Transverse colon (tissue), 4 donors: Measurements from ENCODE around the gene CYP4A22.

Experiments used
- EP300 ChIP-seq: sonication (generic); formaldehyde crosslinking; IDR thresholded peaks from one replicate; pipeline ENCODE4 v1.6.1; 2017; ENCODE audit warnings: antibody characterized with exemption, low read depth
- POLR2A ChIP-seq: fragments of 450-650 bp; IDR thresholded peaks from one replicate; pipeline ENCODE4 v1.6.1; 2016; ENCODE audit warnings: antibody characterized with exemption, mild to moderate bottlenecking, moderate library complexity
- POLR2AphosphoS5 ChIP-seq, 3 donors: sonication (generic); formaldehyde crosslinking; IDR thresholded peaks; one replicate each; pipeline ENCODE4 v1.6.1; 2016; ENCODE audit warnings: antibody characterized with exemption in 3 of 3
- TF ChIP-seq, protein P1 (sequence below), 5 experiments: fragments of 200-600 bp in 3 of 5; fragments of 450-650 bp in 2 of 5; sonication (generic) in 3 of 5; IDR thresholded peaks; 1 replicate in 2 of 5; 2 replicates in 3 of 5; pipeline ENCODE4 v1.5.1; 2016 to 2017; ENCODE audit warnings: antibody characterized with exemption in 5 of 5, inconsistent platforms in 3 of 5, mild to moderate bottlenecking in 2 of 5, moderate library complexity in 1 of 5

DNA sequence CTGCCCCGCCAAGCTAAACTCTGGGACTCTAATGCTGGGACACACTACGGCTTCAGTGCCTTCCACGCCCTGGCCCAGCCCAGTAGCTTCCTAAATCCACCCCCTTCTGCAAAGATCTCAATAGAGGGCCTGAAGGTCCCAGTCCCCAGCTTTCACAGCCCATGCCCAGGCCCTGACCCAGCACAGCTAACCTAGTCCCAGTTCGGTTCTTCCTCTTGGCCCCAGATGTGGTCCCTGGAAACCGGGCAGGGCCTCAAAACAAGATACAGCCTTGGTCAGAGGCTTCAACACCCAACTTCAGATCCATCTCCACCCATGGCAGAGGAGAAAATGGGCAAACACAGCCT, 53.2 kb downstream of the CYP4A22 start:
- TF ChIP-seq POLR2AphosphoS5 (IDR thresholded peaks at IDR 0.05) (no peak), POLR2A (no peak), EP300 (no peak)
- TF ChIP-seq, protein P1, sequence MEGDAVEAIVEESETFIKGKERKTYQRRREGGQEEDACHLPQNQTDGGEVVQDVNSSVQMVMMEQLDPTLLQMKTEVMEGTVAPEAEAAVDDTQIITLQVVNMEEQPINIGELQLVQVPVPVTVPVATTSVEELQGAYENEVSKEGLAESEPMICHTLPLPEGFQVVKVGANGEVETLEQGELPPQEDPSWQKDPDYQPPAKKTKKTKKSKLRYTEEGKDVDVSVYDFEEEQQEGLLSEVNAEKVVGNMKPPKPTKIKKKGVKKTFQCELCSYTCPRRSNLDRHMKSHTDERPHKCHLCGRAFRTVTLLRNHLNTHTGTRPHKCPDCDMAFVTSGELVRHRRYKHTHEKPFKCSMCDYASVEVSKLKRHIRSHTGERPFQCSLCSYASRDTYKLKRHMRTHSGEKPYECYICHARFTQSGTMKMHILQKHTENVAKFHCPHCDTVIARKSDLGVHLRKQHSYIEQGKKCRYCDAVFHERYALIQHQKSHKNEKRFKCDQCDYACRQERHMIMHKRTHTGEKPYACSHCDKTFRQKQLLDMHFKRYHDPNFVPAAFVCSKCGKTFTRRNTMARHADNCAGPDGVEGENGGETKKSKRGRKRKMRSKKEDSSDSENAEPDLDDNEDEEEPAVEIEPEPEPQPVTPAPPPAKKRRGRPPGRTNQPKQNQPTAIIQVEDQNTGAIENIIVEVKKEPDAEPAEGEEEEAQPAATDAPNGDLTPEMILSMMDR (IDR thresholded peaks at IDR 0.05) = no peak
